ENCODE measurements around the gene RYR3. TPM values are rescaled to one million over a fixed set of nuclear protein-coding genes. Genes with fewer than 3 reads are reported as not detected.

RYR3 gene
- total RNA-seq, 4 donors from 2014 or later = 3.7 to 7.2 (median 4.5) TPM

- WGBS = 85% methylated on average over 2 of the region's 2 CpGs
- H3K4me3 ChIP-seq = no peak overlapping the region
- H3K27ac ChIP-seq (replicated peaks in 1 of 4) = no peak overlapping the region
- no peaks in the 10 kb centered on the region for H3K27me3 ChIP-seq
- TF ChIP-seq POLR2A (IDR thresholded peaks at IDR 0.05; ENCODE audit: low read depth) (no peak), POLR2AphosphoS5 (IDR thresholded peaks at IDR 0.05) (no peak), EP300 (IDR thresholded peaks at IDR 0.05) (no peak), CTCF (IDR thresholded peaks at IDR 0.05) (no peak)
- no peaks in the 10 kb centered on the region for H3K4me1 ChIP-seq
- no peak for DNase-seq (ENCODE audit: extremely low spot score)
- intact Hi-C loops (cut with DNase I) = no loop called here
- H3K36me3 ChIP-seq = no peaks in the 10 kb centered on the region
- H3K9me3 ChIP-seq = peaks cover 0 to 7% (median 0%) of the 10 kb centered on the region in 4 donors
Observed at GRCh38 chr15:33344111-33344510, 33.3 kb downstream of the RYR3 start.

GRCh38 chr15:33344530-33344929, 33.8 kb downstream of the RYR3 start:
- Histone ChIP-seq H3K27ac (replicated peaks in 1 of 4) (no peak overlapping the region), H3K36me3 (no peaks in the 10 kb centered on the region), H3K4me3 (no peak overlapping the region), H3K4me1 (no peaks in the 10 kb centered on the region), H3K9me3 (peaks cover 0 to 7% (median 0%) of the 10 kb centered on the region in 4 donors), H3K27me3 (no peaks in the 10 kb centered on the region)
- DNase-seq (ENCODE audit: extremely low spot score) = no peak
- intact Hi-C loops (cut with DNase I) = no loop called here
- TF ChIP-seq EP300 (IDR thresholded peaks at IDR 0.05) (no peak), CTCF (IDR thresholded peaks at IDR 0.05) (no peak), POLR2A (IDR thresholded peaks at IDR 0.05; ENCODE audit: low read depth) (no peak), POLR2AphosphoS5 (IDR thresholded peaks at IDR 0.05) (no peak)
- 85% methylated on average over 1 of the region's 1 CpG for WGBS

- Histone ChIP-seq H3K9me3 (no peaks in the 10 kb centered on the region), H3K27me3 (no peaks in the 10 kb centered on the region), H3K4me3 (no peak overlapping the region), H3K27ac (replicated peaks in 1 of 4) (no peak overlapping the region), H3K4me1 (no peaks in the 10 kb centered on the region), H3K36me3 (no peaks in the 10 kb centered on the region)
- WGBS = 40% methylated on average over 1 of the region's 1 CpG
- TF ChIP-seq POLR2AphosphoS5 (IDR thresholded peaks at IDR 0.05) = no peak
- no peak for TF ChIP-seq EP300 (IDR thresholded peaks at IDR 0.05)
- TF ChIP-seq POLR2A (IDR thresholded peaks at IDR 0.05; ENCODE audit: low read depth) = no peak
- no peak for TF ChIP-seq CTCF (IDR thresholded peaks at IDR 0.05)
- intact Hi-C loops (cut with DNase I) = no loop called here
- DNase-seq (ENCODE audit: extremely low spot score) = no peak
Observed at GRCh38 chr15:33354411-33354810, 43.6 kb downstream of the RYR3 start.

GRCh38 chr15:33357845-33358244, 47.1 kb downstream of the RYR3 start:
- no peaks in the 10 kb centered on the region for H3K27me3 ChIP-seq
- intact Hi-C loops (cut with DNase I) = no loop called here
- no peaks in the 10 kb centered on the region for H3K36me3 ChIP-seq
- H3K4me3 ChIP-seq = no peak overlapping the region
- no peak for DNase-seq (ENCODE audit: extremely low spot score)
- no peaks in the 10 kb centered on the region for H3K9me3 ChIP-seq
- no peak for TF ChIP-seq CTCF (IDR thresholded peaks at IDR 0.05)
- no peak for TF ChIP-seq POLR2A (IDR thresholded peaks at IDR 0.05; ENCODE audit: low read depth)
- no peak for TF ChIP-seq EP300 (IDR thresholded peaks at IDR 0.05)
- no peak for TF ChIP-seq POLR2AphosphoS5 (IDR thresholded peaks at IDR 0.05)
- H3K27ac ChIP-seq (replicated peaks in 1 of 4) = no peak overlapping the region
- H3K4me1 ChIP-seq = no peaks in the 10 kb centered on the region
- WGBS = 85% methylated on average over 4 of the region's 4 CpGs

GRCh38 chr15:33358306-33358705, 47.5 kb downstream of the RYR3 start:
- 45% methylated on average over 2 of the region's 2 CpGs for WGBS
- no peaks in the 10 kb centered on the region for H3K4me1 ChIP-seq
- TF ChIP-seq CTCF (IDR thresholded peaks at IDR 0.05) (no peak), POLR2AphosphoS5 (IDR thresholded peaks at IDR 0.05) (no peak), POLR2A (IDR thresholded peaks at IDR 0.05; ENCODE audit: low read depth) (no peak), EP300 (IDR thresholded peaks at IDR 0.05) (no peak)
- no peak overlapping the region for H3K27ac ChIP-seq (replicated peaks in 1 of 4)
- no peaks in the 10 kb centered on the region for H3K36me3 ChIP-seq
- H3K9me3 ChIP-seq = no peaks in the 10 kb centered on the region
- intact Hi-C loops (cut with DNase I) = no loop called here
- no peak overlapping the region for H3K4me3 ChIP-seq
- no peak for DNase-seq (ENCODE audit: extremely low spot score)
- H3K27me3 ChIP-seq = no peaks in the 10 kb centered on the region

All from esophagus muscularis mucosa (tissue), 4 donors.